Stomach smooth muscle (tissue), 2 donors: ENCODE measurements around the gene GPR142.

ENCODE experiments used
- H3K27ac ChIP-seq: one replicate; pipeline ENCODE4 v1.7.0; 2013; ENCODE audit warnings: mild to moderate bottlenecking, low read length, inconsistent platforms
- H3K27me3 ChIP-seq, 2 donors: one replicate each; pipeline ENCODE4 v1.7.0; 2013; ENCODE audit warnings: low read length in 2 of 2; ENCODE audit not compliant: insufficient read depth in 2 of 2, control insufficient read depth in 1 of 2
- H3K36me3 ChIP-seq, 2 donors: one replicate each; pipeline ENCODE4 v1.7.0; 2013; ENCODE audit warnings: low read length in 2 of 2; ENCODE audit not compliant: control insufficient read depth in 2 of 2, insufficient read depth in 2 of 2
- H3K4me1 ChIP-seq: one replicate; pipeline ENCODE4 v1.7.0; 2013; ENCODE audit warnings: low read length; ENCODE audit not compliant: control insufficient read depth, insufficient read depth
- H3K4me3 ChIP-seq, 2 donors: one replicate each; pipeline ENCODE4 v1.7.0; 2013; ENCODE audit warnings: low read length in 2 of 2
- H3K9ac ChIP-seq, 2 donors: one replicate each; pipeline ENCODE4 v1.7.0; 2013; ENCODE audit warnings: low read length in 2 of 2, mild to moderate bottlenecking in 1 of 2
- H3K9me3 ChIP-seq, 2 donors: one replicate each; pipeline ENCODE4 v1.7.0; 2013; ENCODE audit warnings: low read length in 2 of 2; ENCODE audit not compliant: control insufficient read depth in 2 of 2
- donor health status: healthy.
- donor health status: Pancreatic carcinoma.

The GPR142 gene, protein sequence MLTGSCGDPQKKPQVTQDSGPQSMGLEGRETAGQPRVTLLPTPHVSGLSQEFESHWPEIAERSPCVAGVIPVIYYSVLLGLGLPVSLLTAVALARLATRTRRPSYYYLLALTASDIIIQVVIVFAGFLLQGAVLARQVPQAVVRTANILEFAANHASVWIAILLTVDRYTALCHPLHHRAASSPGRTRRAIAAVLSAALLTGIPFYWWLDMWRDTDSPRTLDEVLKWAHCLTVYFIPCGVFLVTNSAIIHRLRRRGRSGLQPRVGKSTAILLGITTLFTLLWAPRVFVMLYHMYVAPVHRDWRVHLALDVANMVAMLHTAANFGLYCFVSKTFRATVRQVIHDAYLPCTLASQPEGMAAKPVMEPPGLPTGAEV

GRCh38 chr17:74367206-74367605, at the start of gene GPR142:
Gene GPR142 (plus strand): TSS chr17:74367506. CDS start chr17:74369541, 2,035 bp downstream.
- Histone ChIP-seq H3K4me3 (no peak within 1 kb of the TSS), H3K27ac (no peak within 1 kb of the TSS), H3K4me1 (peaks cover 3% of the 10 kb centered on the region), H3K36me3 (no peaks in the 10 kb centered on the region), H3K9me3 (no peaks in the 10 kb centered on the region), H3K27me3 (peaks cover 12 to 14% of the 10 kb centered on the region in 2 donors), H3K9ac (no peak within 1 kb of the TSS)

DNA sequence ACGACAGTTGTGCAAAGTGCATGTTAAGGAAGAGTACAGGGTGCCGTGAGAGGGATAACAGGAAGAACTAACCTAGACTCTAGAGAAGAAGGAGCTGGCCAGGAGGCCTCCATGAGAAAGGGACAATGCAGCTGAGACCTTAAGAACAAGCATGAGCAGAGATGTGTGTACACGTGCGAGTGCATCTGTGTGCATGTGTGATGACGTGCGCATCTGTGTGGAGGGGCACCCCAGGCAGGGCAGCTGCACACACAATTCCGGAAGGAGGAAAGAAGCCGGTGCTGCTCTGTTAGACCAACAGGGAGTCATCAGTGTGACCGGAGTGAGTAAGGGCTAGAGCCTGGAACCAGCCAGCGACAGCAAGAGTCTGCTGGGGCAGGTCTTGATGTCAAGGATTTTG, 48.9 kb upstream of the GPR142 start:
- no peaks in the 10 kb centered on the region for H3K9me3 ChIP-seq
- no peaks in the 10 kb centered on the region for H3K4me1 ChIP-seq
- no peaks in the 10 kb centered on the region for H3K36me3 ChIP-seq
- no peak overlapping the region for H3K27ac ChIP-seq
- H3K27me3 ChIP-seq, result peaks cover 0 to 6% of the 10 kb centered on the region in 2 donors
- H3K9ac ChIP-seq, result no peak overlapping the region
- H3K4me3 ChIP-seq, result no peak overlapping the region

GRCh38 chr17:74324521-74324920, 42.8 kb upstream of the GPR142 start:
- Histone ChIP-seq H3K4me1 (peaks cover 14% of the 10 kb centered on the region), H3K36me3 (no peaks in the 10 kb centered on the region), H3K4me3 (no peak overlapping the region), H3K9ac (no peak overlapping the region), H3K27me3 (peaks cover 15 to 24% of the 10 kb centered on the region in 2 donors), H3K9me3 (no peaks in the 10 kb centered on the region), H3K27ac (no peak overlapping the region)

- no peaks in the 10 kb centered on the region for H3K9me3 ChIP-seq
- H3K4me1 ChIP-seq, result peaks cover 14% of the 10 kb centered on the region
- H3K36me3 ChIP-seq, result no peaks in the 10 kb centered on the region
- H3K27me3 ChIP-seq, result peaks cover 20 to 24% of the 10 kb centered on the region in 2 donors
- no peak overlapping the region for H3K9ac ChIP-seq
- H3K27ac ChIP-seq, result no peak overlapping the region
- peak overlapping the region; percentile 12 to 70 for H3K4me3 ChIP-seq
Observed at GRCh38 chr17:74325376-74325742, 41.9 kb upstream of the GPR142 start.

- Histone ChIP-seq H3K36me3 (no peaks in the 10 kb centered on the region), H3K27me3 (peaks cover 20 to 24% of the 10 kb centered on the region in 2 donors), H3K9me3 (no peaks in the 10 kb centered on the region), H3K4me3 (peak within 1 kb of the TSS; percentile 65 to 70), H3K9ac (no peak within 1 kb of the TSS), H3K4me1 (peaks cover 14% of the 10 kb centered on the region), H3K27ac (no peak within 1 kb of the TSS)
Observed at GRCh38 chr17:74325743-74326379, 41.4 kb upstream of the GPR142 start, which contains the start of gene KIF19. Gene KIF19 (plus strand): TSS chr17:74326226. CDS start chr17:74326350, 124 bp downstream.

- no peak overlapping the region for H3K9ac ChIP-seq
- H3K4me1 ChIP-seq, result peaks cover 14% of the 10 kb centered on the region
Observed at GRCh38 chr17:74326506-74326905, 40.8 kb upstream of the GPR142 start.

GRCh38 chr17:74328487-74328886, 38.8 kb upstream of the GPR142 start:
- no peak overlapping the region for H3K4me3 ChIP-seq
- peaks cover 14% of the 10 kb centered on the region for H3K4me1 ChIP-seq
- H3K27me3 ChIP-seq, result peaks cover 18 to 24% of the 10 kb centered on the region in 2 donors
- H3K9ac ChIP-seq, result no peak overlapping the region
- no peak overlapping the region for H3K27ac ChIP-seq
- H3K36me3 ChIP-seq, result no peaks in the 10 kb centered on the region
- no peaks in the 10 kb centered on the region for H3K9me3 ChIP-seq

More at GRCh38 chr17:74326506-74326905, 40.8 kb upstream of the GPR142 start:
- Histone ChIP-seq H3K9me3 (no peaks in the 10 kb centered on the region), H3K27me3 (peaks cover 20 to 24% of the 10 kb centered on the region in 2 donors), H3K36me3 (no peaks in the 10 kb centered on the region), H3K4me3 (peak overlapping the region; percentile 65 to 70), H3K27ac (no peak overlapping the region)

DNA sequence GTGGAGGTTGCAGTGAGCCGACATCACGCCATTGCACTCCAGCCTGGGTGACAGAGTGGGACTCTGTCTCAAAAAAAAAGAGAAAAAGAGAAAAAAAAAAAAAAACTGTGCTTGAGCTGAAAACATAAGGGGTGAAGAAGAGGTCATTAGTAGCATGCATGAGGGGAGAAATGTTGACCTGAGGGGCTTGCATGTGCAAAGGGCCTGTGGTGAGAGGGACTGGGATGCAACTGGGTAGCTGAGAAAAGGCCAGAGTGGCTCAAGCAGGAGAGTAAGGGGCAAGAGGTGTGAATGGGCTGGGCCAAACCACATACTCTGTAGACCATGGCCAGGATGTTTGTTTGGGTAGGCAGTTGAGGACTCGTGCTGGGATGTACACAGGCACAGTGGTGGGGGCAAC, 37.9 kb upstream of the GPR142 start:
- Histone ChIP-seq H3K27ac (no peak overlapping the region), H3K27me3 (peaks cover 19 to 24% of the 10 kb centered on the region in 2 donors), H3K9ac (no peak overlapping the region), H3K9me3 (peaks cover 0 to 4% of the 10 kb centered on the region in 2 donors), H3K36me3 (no peaks in the 10 kb centered on the region), H3K4me1 (peaks cover 14% of the 10 kb centered on the region), H3K4me3 (no peak overlapping the region)

GRCh38 chr17:74330446-74330845, 36.9 kb upstream of the GPR142 start:
- H3K9ac ChIP-seq, result no peak overlapping the region

GRCh38 chr17:74332017-74332650, 35.2 kb upstream of the GPR142 start:
- no peaks in the 10 kb centered on the region for H3K36me3 ChIP-seq
- H3K9me3 ChIP-seq, result peaks cover 0 to 11% of the 10 kb centered on the region in 2 donors
- H3K27me3 ChIP-seq, result peaks cover 11 to 19% of the 10 kb centered on the region in 2 donors
- no peak overlapping the region for H3K27ac ChIP-seq
- H3K4me3 ChIP-seq, result no peak overlapping the region
- no peak overlapping the region for H3K9ac ChIP-seq
- no peaks in the 10 kb centered on the region for H3K4me1 ChIP-seq

More at GRCh38 chr17:74330446-74330845, 36.9 kb upstream of the GPR142 start:
- Histone ChIP-seq H3K36me3 (no peaks in the 10 kb centered on the region), H3K9me3 (peaks cover 0 to 11% of the 10 kb centered on the region in 2 donors), H3K27me3 (peaks cover 21 to 24% of the 10 kb centered on the region in 2 donors), H3K27ac (no peak overlapping the region), H3K4me1 (peaks cover 13% of the 10 kb centered on the region), H3K4me3 (no peak overlapping the region)
